ENCODE results near the gene MRM3.

Gene MRM3

DNA sequence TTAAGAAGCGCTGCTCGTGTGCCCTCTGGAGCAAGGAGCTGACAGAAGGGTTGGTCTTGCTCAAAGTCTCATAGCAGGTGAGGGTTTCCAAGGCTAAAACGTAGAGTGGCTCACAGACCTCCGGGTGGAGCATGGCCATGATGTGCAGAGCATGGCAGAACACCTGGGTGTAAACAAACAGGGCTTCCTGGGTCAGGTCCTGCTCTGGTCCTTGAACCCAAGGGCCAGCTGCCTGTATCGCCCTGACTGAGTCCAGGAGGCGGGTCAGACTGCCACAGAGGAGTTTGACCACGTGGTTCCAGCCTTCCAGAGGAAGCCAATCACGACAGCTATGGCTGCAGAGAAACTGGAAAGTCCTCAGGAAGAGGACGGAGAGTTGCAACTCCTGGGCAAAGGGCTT lies 37.2 kb upstream of the MRM3 start:
- no peak for DNase-seq (ENCODE audit: low read depth in 1 of 2, low spot score in 1 of 2)
- Histone ChIP-seq H3K27me3 (ENCODE audit: insufficient read depth, poor library complexity, severe bottlenecking) (no peaks in the 10 kb centered on the region), H3K4me3 (replicated peaks; ENCODE audit: insufficient read depth, low read length) (no peak overlapping the region), H3K27ac (replicated peaks) (no peak overlapping the region)
- TF ChIP-seq GABPA (IDR thresholded peaks at IDR 0.05; ENCODE audit: low read depth) (no peak), POLR2AphosphoS5 (IDR thresholded peaks at IDR 0.05; ENCODE audit: low read depth) (no peak), SPI1 (IDR thresholded peaks at IDR 0.05; ENCODE audit: borderline replicate concordance, low read depth) (no peak)
- TF ChIP-seq, protein P1, sequence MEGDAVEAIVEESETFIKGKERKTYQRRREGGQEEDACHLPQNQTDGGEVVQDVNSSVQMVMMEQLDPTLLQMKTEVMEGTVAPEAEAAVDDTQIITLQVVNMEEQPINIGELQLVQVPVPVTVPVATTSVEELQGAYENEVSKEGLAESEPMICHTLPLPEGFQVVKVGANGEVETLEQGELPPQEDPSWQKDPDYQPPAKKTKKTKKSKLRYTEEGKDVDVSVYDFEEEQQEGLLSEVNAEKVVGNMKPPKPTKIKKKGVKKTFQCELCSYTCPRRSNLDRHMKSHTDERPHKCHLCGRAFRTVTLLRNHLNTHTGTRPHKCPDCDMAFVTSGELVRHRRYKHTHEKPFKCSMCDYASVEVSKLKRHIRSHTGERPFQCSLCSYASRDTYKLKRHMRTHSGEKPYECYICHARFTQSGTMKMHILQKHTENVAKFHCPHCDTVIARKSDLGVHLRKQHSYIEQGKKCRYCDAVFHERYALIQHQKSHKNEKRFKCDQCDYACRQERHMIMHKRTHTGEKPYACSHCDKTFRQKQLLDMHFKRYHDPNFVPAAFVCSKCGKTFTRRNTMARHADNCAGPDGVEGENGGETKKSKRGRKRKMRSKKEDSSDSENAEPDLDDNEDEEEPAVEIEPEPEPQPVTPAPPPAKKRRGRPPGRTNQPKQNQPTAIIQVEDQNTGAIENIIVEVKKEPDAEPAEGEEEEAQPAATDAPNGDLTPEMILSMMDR (IDR thresholded peaks at IDR 0.05; ENCODE audit: insufficient read depth, low read length), result no peak
- TF ChIP-seq, protein P2, sequence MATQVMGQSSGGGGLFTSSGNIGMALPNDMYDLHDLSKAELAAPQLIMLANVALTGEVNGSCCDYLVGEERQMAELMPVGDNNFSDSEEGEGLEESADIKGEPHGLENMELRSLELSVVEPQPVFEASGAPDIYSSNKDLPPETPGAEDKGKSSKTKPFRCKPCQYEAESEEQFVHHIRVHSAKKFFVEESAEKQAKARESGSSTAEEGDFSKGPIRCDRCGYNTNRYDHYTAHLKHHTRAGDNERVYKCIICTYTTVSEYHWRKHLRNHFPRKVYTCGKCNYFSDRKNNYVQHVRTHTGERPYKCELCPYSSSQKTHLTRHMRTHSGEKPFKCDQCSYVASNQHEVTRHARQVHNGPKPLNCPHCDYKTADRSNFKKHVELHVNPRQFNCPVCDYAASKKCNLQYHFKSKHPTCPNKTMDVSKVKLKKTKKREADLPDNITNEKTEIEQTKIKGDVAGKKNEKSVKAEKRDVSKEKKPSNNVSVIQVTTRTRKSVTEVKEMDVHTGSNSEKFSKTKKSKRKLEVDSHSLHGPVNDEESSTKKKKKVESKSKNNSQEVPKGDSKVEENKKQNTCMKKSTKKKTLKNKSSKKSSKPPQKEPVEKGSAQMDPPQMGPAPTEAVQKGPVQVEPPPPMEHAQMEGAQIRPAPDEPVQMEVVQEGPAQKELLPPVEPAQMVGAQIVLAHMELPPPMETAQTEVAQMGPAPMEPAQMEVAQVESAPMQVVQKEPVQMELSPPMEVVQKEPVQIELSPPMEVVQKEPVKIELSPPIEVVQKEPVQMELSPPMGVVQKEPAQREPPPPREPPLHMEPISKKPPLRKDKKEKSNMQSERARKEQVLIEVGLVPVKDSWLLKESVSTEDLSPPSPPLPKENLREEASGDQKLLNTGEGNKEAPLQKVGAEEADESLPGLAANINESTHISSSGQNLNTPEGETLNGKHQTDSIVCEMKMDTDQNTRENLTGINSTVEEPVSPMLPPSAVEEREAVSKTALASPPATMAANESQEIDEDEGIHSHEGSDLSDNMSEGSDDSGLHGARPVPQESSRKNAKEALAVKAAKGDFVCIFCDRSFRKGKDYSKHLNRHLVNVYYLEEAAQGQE (IDR thresholded peaks at IDR 0.05; ENCODE audit: insufficient replicate concordance, low read depth), result no peak

DNA sequence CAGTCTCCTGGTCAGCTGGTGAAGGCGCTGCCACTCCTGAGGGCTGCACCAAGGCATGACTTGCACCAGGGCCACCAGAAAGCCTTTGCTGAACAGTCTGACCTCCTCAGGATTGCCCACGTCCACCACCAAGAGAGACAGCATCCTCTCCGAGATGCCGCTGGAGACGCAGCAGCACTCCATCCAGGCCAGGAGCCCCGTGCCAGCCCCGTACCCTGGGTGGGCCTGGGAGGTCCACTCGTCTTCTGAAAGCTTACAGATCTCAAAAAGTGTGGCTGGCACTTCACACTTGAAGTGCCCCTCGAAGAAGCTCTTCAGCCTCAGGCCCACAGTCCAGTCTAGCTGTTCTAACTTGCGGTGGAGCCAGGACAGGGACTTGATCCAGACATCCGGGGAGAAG lies 36.7 kb upstream of the MRM3 start:
- no peaks in the 10 kb centered on the region for H3K27me3 ChIP-seq (ENCODE audit: insufficient read depth, poor library complexity, severe bottlenecking)
- TF ChIP-seq GABPA (IDR thresholded peaks at IDR 0.05; ENCODE audit: low read depth) (no peak), POLR2AphosphoS5 (IDR thresholded peaks at IDR 0.05; ENCODE audit: low read depth) (no peak), SPI1 (IDR thresholded peaks at IDR 0.05; ENCODE audit: borderline replicate concordance, low read depth) (no peak)
- TF ChIP-seq, protein P2 (IDR thresholded peaks at IDR 0.05; ENCODE audit: insufficient replicate concordance, low read depth), result no peak
- TF ChIP-seq, protein P1 (IDR thresholded peaks at IDR 0.05; ENCODE audit: insufficient read depth, low read length), result no peak

DNA sequence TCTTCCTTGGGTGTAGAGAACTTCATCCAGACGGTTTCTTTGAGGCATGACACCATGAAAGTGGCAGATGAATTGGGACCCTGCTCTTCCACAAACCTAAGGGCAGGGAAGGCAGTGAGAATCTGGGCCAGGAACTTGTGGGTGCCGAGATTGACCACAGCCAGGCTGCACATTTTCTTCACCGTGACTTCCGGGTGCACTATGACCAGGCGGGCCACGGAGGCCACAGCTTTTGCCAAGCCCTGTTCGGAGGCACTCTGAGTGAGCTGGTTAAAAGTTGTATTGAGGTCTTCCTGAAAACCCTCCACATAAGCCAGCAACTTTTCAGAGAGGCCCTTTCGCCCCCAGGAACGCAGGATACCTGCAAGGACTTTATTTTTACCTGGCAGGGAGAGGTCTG lies 36.0 kb upstream of the MRM3 start:
- H3K27me3 ChIP-seq (ENCODE audit: insufficient read depth, poor library complexity, severe bottlenecking), result no peaks in the 10 kb centered on the region
- H3K27ac ChIP-seq (replicated peaks), result no peak overlapping the region
- DNase-seq (ENCODE audit: low read depth in 1 of 2, low spot score in 1 of 2), result no peak
- TF ChIP-seq, protein P1 (IDR thresholded peaks at IDR 0.05; ENCODE audit: insufficient read depth, low read length), result no peak
- TF ChIP-seq GABPA (IDR thresholded peaks at IDR 0.05; ENCODE audit: low read depth) (no peak), SPI1 (IDR thresholded peaks at IDR 0.05; ENCODE audit: borderline replicate concordance, low read depth) (no peak), POLR2AphosphoS5 (IDR thresholded peaks at IDR 0.05; ENCODE audit: low read depth) (no peak)
- TF ChIP-seq, protein P2 (IDR thresholded peaks at IDR 0.05; ENCODE audit: insufficient replicate concordance, low read depth), result no peak
- no peak overlapping the region for H3K4me3 ChIP-seq (replicated peaks; ENCODE audit: insufficient read depth, low read length)

More for the DNA sequence above, 36.7 kb upstream of the MRM3 start:
- DNase-seq (ENCODE audit: low read depth in 1 of 2, low spot score in 1 of 2), result no peak
- no peak overlapping the region for H3K27ac ChIP-seq (replicated peaks)
- H3K4me3 ChIP-seq (replicated peaks; ENCODE audit: insufficient read depth, low read length), result no peak overlapping the region
